ENCODE measurements around the gene ZCCHC7. TPM values are rescaled to one million over a fixed set of nuclear protein-coding genes. Genes with fewer than 3 reads are reported as not detected.

ZCCHC7 gene
- total and polyA plus RNA-seq, 2 of the 8 experiments (the other 6 are each of a cell fraction or from before 2014, with no cell fraction given): 12.2 to 27.5 TPM

DNA sequence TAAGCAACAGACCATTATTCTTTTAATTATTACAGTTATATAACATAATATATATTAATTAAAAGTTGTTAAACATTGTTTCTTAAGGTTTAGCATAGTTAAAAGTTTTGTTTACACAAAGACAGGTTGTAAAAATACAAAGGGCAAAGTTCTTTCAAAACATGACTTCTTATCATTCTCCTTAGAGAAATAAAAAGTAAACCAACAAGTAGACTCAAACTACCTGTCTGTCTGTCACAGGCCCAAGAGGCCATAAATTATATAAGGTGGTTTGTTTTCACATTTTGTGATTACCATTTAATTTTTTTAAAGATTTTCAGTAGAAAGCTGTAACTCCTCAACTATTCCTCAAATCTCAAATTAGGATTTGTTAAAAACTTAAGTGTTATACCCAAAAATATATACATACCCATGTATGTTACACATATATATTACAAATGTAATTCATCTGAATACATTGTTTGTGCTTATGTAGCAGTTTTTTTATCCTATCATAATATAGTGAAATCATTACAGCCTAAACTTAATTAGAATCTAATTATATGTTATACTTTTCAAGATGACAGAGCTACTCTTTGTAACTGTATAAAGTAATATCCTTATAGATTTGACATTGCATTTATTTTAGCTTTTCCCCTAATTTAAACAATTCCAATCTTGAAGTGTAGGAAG is 208.3 kb downstream of the ZCCHC7 start (continued):
- TF ChIP-seq, protein P1, sequence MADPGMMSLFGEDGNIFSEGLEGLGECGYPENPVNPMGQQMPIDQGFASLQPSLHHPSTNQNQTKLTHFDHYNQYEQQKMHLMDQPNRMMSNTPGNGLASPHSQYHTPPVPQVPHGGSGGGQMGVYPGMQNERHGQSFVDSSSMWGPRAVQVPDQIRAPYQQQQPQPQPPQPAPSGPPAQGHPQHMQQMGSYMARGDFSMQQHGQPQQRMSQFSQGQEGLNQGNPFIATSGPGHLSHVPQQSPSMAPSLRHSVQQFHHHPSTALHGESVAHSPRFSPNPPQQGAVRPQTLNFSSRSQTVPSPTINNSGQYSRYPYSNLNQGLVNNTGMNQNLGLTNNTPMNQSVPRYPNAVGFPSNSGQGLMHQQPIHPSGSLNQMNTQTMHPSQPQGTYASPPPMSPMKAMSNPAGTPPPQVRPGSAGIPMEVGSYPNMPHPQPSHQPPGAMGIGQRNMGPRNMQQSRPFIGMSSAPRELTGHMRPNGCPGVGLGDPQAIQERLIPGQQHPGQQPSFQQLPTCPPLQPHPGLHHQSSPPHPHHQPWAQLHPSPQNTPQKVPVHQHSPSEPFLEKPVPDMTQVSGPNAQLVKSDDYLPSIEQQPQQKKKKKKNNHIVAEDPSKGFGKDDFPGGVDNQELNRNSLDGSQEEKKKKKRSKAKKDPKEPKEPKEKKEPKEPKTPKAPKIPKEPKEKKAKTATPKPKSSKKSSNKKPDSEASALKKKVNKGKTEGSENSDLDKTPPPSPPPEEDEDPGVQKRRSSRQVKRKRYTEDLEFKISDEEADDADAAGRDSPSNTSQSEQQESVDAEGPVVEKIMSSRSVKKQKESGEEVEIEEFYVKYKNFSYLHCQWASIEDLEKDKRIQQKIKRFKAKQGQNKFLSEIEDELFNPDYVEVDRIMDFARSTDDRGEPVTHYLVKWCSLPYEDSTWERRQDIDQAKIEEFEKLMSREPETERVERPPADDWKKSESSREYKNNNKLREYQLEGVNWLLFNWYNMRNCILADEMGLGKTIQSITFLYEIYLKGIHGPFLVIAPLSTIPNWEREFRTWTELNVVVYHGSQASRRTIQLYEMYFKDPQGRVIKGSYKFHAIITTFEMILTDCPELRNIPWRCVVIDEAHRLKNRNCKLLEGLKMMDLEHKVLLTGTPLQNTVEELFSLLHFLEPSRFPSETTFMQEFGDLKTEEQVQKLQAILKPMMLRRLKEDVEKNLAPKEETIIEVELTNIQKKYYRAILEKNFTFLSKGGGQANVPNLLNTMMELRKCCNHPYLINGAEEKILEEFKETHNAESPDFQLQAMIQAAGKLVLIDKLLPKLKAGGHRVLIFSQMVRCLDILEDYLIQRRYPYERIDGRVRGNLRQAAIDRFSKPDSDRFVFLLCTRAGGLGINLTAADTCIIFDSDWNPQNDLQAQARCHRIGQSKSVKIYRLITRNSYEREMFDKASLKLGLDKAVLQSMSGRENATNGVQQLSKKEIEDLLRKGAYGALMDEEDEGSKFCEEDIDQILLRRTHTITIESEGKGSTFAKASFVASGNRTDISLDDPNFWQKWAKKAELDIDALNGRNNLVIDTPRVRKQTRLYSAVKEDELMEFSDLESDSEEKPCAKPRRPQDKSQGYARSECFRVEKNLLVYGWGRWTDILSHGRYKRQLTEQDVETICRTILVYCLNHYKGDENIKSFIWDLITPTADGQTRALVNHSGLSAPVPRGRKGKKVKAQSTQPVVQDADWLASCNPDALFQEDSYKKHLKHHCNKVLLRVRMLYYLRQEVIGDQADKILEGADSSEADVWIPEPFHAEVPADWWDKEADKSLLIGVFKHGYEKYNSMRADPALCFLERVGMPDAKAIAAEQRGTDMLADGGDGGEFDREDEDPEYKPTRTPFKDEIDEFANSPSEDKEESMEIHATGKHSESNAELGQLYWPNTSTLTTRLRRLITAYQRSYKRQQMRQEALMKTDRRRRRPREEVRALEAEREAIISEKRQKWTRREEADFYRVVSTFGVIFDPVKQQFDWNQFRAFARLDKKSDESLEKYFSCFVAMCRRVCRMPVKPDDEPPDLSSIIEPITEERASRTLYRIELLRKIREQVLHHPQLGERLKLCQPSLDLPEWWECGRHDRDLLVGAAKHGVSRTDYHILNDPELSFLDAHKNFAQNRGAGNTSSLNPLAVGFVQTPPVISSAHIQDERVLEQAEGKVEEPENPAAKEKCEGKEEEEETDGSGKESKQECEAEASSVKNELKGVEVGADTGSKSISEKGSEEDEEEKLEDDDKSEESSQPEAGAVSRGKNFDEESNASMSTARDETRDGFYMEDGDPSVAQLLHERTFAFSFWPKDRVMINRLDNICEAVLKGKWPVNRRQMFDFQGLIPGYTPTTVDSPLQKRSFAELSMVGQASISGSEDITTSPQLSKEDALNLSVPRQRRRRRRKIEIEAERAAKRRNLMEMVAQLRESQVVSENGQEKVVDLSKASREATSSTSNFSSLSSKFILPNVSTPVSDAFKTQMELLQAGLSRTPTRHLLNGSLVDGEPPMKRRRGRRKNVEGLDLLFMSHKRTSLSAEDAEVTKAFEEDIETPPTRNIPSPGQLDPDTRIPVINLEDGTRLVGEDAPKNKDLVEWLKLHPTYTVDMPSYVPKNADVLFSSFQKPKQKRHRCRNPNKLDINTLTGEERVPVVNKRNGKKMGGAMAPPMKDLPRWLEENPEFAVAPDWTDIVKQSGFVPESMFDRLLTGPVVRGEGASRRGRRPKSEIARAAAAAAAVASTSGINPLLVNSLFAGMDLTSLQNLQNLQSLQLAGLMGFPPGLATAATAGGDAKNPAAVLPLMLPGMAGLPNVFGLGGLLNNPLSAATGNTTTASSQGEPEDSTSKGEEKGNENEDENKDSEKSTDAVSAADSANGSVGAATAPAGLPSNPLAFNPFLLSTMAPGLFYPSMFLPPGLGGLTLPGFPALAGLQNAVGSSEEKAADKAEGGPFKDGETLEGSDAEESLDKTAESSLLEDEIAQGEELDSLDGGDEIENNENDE (IDR thresholded peaks at IDR 0.05; ENCODE audit: insufficient replicate concordance, low read length): no peak
